Measurements from ENCODE around the gene TOM1L2. TPM values are rescaled to one million over a fixed set of nuclear protein-coding genes. Genes with fewer than 3 reads are reported as not detected.

Gene TOM1L2
- total and polyA plus RNA-seq, 11 donors, result 122 to 345 (median 247) TPM

DNA sequence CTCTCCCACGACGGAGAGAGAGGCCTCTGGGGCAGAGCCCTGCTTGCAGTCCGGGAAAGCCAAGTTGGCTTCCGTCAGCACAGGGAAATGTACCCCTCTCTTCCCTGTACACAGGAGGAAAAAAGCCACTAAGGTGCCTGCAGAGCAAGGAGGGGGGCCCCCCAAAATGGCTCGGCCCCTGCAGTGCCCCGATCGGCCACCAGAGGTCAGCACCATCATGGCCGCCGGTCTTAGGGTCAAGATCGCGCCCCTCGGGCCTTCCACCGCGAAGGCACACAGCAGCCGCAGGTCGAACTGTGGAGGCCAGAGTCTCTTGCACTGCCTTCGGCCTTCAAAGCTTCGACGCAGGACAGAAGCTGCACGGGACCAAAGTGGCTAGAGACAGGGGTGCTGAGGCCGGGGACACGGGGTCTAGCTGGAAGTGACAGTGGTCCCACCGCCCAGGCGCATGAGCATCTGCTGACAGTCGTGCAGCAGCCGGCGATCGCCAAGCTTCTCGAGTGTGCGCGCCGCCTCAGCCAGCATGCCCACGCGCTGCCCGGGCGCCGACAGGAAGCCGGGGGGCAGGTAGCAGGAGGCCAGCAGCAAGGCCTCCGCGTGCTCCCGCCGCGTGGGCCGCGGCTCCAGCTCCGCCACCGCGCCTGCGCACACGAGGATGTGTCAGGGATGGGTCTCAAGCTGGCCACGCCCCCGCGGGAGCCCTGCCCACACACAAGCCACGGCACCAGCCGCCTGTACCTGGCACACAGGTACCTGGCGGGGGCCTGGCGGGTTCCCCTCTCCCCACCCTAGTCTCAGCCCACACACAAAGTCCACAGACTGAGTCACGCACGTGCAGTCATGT is 159.8 kb downstream of the TOM1L2 start:
- no peaks in the 10 kb centered on the region for H3K27me3 ChIP-seq
- WGBS, 4 donors, result 30 to 60% (median 51%) methylated on average over 21 to 59 of the region's 59 CpGs
- ATAC-seq (peak; percentile 21 to 46 (median 40)), DNase-seq (peak; percentile 74 to 89 (median 77))
- no peaks in the 10 kb centered on the region for H3K9me3 ChIP-seq
- TF ChIP-seq POLR2A (IDR thresholded peaks at IDR 0.05), result no peak
- TF ChIP-seq, protein P1, sequence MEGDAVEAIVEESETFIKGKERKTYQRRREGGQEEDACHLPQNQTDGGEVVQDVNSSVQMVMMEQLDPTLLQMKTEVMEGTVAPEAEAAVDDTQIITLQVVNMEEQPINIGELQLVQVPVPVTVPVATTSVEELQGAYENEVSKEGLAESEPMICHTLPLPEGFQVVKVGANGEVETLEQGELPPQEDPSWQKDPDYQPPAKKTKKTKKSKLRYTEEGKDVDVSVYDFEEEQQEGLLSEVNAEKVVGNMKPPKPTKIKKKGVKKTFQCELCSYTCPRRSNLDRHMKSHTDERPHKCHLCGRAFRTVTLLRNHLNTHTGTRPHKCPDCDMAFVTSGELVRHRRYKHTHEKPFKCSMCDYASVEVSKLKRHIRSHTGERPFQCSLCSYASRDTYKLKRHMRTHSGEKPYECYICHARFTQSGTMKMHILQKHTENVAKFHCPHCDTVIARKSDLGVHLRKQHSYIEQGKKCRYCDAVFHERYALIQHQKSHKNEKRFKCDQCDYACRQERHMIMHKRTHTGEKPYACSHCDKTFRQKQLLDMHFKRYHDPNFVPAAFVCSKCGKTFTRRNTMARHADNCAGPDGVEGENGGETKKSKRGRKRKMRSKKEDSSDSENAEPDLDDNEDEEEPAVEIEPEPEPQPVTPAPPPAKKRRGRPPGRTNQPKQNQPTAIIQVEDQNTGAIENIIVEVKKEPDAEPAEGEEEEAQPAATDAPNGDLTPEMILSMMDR (IDR thresholded peaks at IDR 0.05), result peak in 11 of 12 donors; percentile 99 to 100 (median 100)
- intact Hi-C loops (cut with DNase I), result loop anchor here (1.0 to 10.0 kb wide), 11 partner anchors 48 to 225 kb away; partner anchors contain the start of genes ATPAF2 (in 3 of the 10), GID4 (in 3 of the 10) and RAI1 (in 1 of the 10)
- H3K27ac ChIP-seq, result peak overlapping the region in 6 of 12 donors; percentile 3 to 71 (median 21)
- H3K36me3 ChIP-seq, result peaks cover 0 to 65% (median 14%) of the 10 kb centered on the region in 9 donors
- H3K4me1 ChIP-seq, result peaks cover 9 to 82% (median 30%) of the 10 kb centered on the region in 12 donors
- H3K4me3 ChIP-seq, result no peak overlapping the region

DNA sequence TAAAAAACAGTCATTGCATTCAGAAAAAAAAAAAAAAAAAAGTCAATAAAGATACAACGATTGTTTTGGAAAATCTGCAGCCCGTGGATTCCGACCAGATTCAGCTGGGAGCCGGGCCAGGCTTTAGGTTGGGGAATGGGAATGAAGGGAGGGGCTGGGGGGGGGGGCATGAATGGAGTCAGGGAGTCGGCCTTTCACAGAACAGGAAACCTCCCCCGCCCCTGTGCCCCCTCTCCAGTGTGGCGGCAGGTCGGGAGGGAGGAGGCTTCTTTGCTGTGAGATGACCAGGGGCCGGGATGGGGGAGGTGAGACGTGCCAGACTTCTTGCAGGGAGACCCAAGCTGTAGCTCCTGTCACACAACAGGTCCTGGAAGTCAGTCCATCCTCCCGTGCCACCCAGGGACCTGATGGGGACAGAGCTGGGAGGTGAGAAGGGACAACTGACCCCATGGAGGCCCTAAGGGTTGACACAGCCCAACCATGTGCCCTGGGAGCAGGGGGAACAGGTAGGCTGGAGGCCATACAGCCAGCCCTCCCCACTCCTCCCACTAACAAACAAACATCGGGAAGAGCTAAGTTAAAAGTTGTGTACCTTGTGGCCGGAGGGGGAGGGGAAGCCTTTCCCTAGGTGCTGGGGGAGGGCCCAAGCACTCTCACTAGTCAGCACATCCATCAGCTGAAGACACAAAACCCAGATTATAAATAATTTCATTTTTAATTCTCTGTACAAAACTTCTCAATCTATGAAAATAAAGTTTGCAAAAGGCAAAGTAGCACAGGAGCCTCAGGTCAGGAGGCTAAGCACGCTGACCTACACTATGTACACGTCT is 160.6 kb downstream of the TOM1L2 start:
- 23 to 35% (median 33%) methylated on average over 15 of the region's 15 CpGs for WGBS, 4 donors
- Histone ChIP-seq H3K36me3 (peaks cover 0 to 57% (median 8%) of the 10 kb centered on the region in 9 donors), H3K4me3 (no peak overlapping the region), H3K9me3 (no peaks in the 10 kb centered on the region), H3K4me1 (peaks cover 9 to 86% (median 33%) of the 10 kb centered on the region in 12 donors), H3K27me3 (no peaks in the 10 kb centered on the region), H3K27ac (peak overlapping the region in 5 of 12 donors; percentile 3 to 71 (median 28))
- no peak for TF ChIP-seq POLR2A (IDR thresholded peaks at IDR 0.05)
- TF ChIP-seq, protein P1 (IDR thresholded peaks at IDR 0.05), result no peak
- DNase-seq (no peak), ATAC-seq (no peak)
- intact Hi-C loops (cut with DNase I), result loop anchor here (1.0 to 10.0 kb wide), 13 partner anchors 49 to 226 kb away; partner anchors contain the start of genes ATPAF2 (in 3 of the 10), GID4 (in 3 of the 10) and RAI1 (in 2 of the 10)

DNA sequence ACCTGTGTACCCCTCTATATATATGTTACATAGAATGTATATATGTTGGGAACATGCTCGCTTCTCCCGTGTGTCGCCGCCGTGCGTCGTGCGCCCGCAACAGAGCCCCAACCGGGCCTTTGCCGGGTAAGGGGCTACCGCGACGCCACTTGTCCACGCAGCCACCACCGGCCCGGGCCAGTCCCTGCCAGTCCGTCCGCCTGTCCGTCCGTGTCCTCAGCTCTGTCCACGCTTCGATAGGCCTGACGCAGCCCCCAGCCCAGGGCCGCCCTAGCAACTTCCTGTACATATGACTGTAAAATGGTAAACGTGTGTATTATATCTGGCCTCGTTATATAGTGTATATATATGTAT is 161.3 kb downstream of the TOM1L2 start:
- Histone ChIP-seq H3K4me3 (peak overlapping the region in 4 of 12 donors; percentile 26 to 46 (median 36)), H3K27ac (peak overlapping the region in 7 of 12 donors; percentile 60 to 84 (median 64)), H3K27me3 (no peaks in the 10 kb centered on the region), H3K36me3 (peaks cover 0 to 52% (median 8%) of the 10 kb centered on the region in 9 donors), H3K4me1 (peaks cover 9 to 86% (median 38%) of the 10 kb centered on the region in 12 donors), H3K9me3 (no peaks in the 10 kb centered on the region)
- DNase-seq, result no peak
- intact Hi-C loops (cut with DNase I), result loop anchor here in 9 of 10 donors (1.0 to 10.0 kb wide), 11 partner anchors 49 to 226 kb away; partner anchors contain the start of genes ATPAF2 (in 3 of the 9), GID4 (in 3 of the 9) and RAI1 (in 2 of the 9)
- ATAC-seq, result no peak
- WGBS, 4 donors, result 80 to 84% (median 81%) methylated on average over 27 of the region's 27 CpGs
- no peak for TF ChIP-seq POLR2A (IDR thresholded peaks at IDR 0.05)
- TF ChIP-seq, protein P1 (IDR thresholded peaks at IDR 0.05), result no peak

All from heart left ventricle (tissue), 16 donors.